ENCODE data around the gene MSANTD2.

DNA sequence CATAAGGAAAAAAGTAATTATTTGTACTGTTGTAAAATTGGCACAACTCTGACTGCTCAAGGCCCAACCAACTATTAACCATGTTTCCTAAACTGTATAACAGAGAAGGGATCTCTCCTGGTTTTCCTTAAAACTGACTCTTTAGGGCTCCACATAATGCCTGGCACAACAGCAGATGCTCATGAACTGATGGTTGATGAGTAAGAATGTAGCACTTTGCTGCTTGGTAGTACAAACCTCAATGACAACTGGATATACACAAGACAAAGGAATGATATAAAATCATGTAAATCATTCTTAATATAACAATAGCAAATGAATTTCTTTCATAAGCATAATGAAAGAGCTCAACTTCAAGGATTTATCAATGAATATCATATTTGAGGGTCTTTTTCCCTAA, 11.7 kb downstream of the MSANTD2 start:
- TF ChIP-seq, protein P1, sequence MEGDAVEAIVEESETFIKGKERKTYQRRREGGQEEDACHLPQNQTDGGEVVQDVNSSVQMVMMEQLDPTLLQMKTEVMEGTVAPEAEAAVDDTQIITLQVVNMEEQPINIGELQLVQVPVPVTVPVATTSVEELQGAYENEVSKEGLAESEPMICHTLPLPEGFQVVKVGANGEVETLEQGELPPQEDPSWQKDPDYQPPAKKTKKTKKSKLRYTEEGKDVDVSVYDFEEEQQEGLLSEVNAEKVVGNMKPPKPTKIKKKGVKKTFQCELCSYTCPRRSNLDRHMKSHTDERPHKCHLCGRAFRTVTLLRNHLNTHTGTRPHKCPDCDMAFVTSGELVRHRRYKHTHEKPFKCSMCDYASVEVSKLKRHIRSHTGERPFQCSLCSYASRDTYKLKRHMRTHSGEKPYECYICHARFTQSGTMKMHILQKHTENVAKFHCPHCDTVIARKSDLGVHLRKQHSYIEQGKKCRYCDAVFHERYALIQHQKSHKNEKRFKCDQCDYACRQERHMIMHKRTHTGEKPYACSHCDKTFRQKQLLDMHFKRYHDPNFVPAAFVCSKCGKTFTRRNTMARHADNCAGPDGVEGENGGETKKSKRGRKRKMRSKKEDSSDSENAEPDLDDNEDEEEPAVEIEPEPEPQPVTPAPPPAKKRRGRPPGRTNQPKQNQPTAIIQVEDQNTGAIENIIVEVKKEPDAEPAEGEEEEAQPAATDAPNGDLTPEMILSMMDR (IDR thresholded peaks at IDR 0.05) = no peak
- TF ChIP-seq EZH2 (IDR thresholded peaks at IDR 0.05; ENCODE audit: borderline replicate concordance, insufficient read depth, low read depth, low read length, poor library complexity, severe bottlenecking) = no peak

All from B cell (primary cell).